Panc1 (cell line): ENCODE measurements around the gene CDK5RAP2.

ENCODE experiments used
- CTCF ChIP-seq: fragments of 450-650 bp; IDR thresholded peaks from 2 replicates; pipeline ENCODE4 v1.5.1; 2017; ENCODE audit warnings: mild to moderate bottlenecking
- POLR2AphosphoS5 ChIP-seq: IDR thresholded peaks from 2 replicates; pipeline ENCODE4 v1.6.1; 2012; ENCODE audit warnings: mild to moderate bottlenecking, low read depth, low read length, moderate library complexity
- TCF7L2 ChIP-seq: IDR thresholded peaks from 2 replicates; pipeline ENCODE4 v1.6.1; 2011; ENCODE audit warnings: mild to moderate bottlenecking, low read depth, low read length, inconsistent platforms
- TF ChIP-seq, protein P1 (sequence below), 2 experiments: IDR thresholded peaks; 2 replicates each; pipeline ENCODE4 v1.6.1; 2011 to 2012; ENCODE audit warnings: low read depth in 2 of 2, control low read depth in 1 of 2, low read length in 1 of 2, mild to moderate bottlenecking in 1 of 2, moderate library complexity in 1 of 2; ENCODE audit not compliant: insufficient read depth in 1 of 2

DNA sequence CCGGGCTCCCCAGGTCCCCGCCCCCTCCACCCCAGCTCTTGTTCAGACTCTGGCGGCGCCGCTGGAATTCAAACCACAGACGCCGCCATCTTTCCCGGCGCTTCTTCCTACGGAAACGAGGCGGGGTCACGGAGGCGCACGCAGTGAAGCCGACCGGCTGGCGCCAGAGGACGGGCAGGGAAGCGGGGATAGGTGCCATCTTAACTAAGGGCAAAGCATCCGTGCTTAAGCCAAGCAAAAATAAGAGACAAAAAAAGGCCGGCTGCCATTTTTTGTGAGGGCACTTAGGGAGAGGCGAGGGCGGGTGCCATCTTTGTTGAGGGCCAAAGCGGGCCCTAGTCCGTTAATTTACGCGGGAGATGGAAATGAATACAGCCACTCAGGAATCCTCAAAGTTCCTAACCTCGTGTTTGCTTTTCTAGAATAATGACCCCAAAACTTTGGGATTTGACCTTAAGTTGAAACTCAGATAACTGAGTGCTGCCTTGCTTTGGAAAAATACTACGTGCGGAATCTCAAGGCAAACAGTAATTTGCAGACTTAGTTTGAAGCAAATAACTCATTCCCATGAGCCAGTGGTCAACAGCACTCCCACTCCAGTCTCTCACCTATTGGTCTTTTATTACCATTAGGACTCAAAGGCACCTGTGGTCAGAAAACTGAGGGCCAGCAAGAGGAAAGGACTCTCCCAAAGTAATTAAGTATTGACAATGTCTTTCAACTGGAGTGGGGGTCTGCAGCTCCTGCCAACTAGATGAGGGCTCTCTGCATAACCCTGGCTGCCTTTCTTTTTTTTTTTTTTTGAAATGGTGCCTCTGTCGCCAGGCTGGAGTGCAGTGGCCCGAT lies at the start of gene CDK5RAP2:
- no peak for TF ChIP-seq CTCF
- peak; percentile 62 for TF ChIP-seq POLR2AphosphoS5
- TF ChIP-seq TCF7L2, result no peak; the same call in 1 of the 2 replicates
- TF ChIP-seq, protein P1, sequence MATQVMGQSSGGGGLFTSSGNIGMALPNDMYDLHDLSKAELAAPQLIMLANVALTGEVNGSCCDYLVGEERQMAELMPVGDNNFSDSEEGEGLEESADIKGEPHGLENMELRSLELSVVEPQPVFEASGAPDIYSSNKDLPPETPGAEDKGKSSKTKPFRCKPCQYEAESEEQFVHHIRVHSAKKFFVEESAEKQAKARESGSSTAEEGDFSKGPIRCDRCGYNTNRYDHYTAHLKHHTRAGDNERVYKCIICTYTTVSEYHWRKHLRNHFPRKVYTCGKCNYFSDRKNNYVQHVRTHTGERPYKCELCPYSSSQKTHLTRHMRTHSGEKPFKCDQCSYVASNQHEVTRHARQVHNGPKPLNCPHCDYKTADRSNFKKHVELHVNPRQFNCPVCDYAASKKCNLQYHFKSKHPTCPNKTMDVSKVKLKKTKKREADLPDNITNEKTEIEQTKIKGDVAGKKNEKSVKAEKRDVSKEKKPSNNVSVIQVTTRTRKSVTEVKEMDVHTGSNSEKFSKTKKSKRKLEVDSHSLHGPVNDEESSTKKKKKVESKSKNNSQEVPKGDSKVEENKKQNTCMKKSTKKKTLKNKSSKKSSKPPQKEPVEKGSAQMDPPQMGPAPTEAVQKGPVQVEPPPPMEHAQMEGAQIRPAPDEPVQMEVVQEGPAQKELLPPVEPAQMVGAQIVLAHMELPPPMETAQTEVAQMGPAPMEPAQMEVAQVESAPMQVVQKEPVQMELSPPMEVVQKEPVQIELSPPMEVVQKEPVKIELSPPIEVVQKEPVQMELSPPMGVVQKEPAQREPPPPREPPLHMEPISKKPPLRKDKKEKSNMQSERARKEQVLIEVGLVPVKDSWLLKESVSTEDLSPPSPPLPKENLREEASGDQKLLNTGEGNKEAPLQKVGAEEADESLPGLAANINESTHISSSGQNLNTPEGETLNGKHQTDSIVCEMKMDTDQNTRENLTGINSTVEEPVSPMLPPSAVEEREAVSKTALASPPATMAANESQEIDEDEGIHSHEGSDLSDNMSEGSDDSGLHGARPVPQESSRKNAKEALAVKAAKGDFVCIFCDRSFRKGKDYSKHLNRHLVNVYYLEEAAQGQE (IDR thresholded peaks at IDR 0.05; ENCODE audit: insufficient read depth in 1 of 2, low read depth in 2 of 2, low read length in 1 of 2), result no peak
